ENCODE measurements around the gene NBEAL2.
"Not testable (repeated sequence)": the region's sequence is repeated elsewhere in the genome, so short reads cannot be mapped to it uniquely, and the experiment has no call there.

NBEAL2 gene

DNA sequence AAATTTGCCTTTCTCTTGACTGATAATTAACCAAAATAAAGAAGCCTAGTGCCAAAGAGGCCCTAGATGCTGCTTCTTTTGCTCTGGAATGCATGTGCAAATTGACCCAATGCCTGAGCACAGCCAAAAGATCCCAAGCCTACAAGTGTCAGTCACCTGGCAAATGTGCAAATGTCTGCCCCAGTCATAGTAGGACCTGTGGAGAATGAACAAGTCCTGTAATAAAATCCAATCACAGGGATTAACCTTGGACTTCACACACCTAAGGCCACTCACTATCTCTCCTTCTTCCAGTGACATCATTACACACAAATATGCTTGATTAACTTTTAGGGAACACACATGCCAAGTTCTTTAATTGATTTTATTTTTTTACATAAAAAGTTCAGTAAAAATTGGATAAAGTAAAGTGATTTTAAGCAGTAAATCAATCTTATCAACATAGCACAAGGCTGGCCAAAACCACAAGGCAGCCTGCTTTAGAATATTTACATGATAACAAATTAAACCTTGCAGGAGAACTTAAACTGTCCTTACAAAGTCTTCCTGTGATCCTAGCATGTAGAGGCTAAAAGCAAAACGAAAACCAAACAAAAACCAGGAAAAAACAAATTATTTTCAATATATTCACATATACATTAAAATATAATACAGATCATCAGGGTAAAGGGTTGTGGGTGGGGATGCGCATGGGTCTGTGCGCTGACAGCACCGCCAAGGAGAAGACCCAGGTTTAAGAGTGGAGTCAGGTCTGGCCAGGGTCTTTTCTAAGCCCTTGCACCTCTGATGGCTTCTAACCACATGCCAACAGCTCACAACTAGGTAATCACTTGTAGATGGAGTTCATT, 36.8 kb downstream of the NBEAL2 start:
- DNase-seq, result no peak

DNA sequence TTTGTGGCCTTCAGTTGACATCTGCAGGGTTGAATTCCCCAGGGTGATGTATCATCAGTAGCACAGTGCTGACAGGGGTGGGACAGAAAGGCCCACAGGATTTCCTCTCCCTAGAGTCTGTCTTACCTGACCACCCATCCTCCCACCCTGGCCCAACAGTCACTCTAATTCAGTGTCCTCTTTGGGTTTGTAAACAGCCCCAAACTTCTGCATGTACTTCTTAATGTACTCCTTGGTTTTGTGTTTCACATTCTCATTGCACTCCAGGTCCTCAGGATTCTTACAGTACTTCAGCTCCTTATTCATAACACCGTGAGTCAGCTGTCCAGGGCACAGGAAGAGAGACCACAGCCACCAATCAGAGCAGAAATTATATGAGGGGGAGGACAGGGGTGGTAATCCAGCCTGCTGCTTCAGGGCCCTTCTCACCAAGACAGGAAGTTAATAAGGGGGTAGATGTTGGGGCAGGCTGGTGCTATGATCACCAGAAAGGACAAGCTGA, 37.5 kb downstream of the NBEAL2 start:
- DNase-seq, result no peak

DNA sequence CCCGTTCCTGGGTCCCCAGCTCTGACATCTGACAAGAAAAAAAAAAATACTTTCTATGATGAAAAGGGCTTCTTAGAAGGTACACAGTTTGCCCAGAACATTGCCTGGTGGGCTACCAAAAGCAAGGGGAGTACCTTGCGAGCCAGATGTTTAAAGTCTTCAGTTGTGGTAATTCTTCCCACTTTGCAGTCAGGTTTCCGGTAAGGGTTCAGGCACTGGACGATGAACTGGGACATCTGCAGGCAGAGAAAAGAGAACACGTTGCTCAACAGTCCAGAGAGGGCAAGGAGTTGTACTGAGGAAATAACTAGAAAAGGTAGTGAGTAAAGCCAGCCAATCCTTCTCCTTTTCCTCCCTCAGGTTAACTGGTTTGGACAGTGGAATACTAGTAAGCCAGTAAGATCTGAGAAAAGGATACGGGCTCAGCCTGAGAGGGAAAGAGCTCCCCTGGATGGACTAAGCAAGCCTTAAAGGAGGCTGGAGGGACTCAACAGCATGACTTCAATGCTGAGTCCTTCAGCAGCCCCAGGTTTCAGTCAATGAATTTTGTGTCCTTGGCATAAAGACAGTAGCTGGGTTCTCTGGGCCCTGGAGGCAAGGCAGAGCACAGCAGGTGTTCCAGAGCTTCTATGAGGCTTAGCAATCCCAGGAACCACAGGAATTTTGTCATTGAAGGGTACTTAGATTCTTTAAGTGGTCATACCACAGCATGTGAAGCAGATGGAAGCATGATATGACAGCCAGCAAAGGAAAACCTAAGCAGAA, 38.2 kb downstream of the NBEAL2 start:
- DNase-seq, result no peak

DNA sequence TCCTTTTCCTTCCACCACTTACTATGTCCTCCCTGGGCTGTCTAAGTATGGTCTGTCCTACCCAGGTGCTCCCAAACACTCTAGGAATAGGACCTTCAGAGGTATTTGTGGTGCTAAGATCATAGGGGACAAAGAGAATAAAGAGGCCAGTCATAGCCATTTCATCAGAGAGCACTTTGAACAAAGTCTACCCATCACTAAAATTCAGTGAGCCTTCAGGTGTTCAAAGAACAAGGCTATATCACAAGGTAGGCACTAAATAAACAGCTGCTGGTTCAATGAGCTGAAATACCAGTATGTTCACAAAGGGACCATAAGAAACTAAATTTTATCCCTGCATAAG, 38.8 kb downstream of the NBEAL2 start:
- DNase-seq, result no peak

DNA sequence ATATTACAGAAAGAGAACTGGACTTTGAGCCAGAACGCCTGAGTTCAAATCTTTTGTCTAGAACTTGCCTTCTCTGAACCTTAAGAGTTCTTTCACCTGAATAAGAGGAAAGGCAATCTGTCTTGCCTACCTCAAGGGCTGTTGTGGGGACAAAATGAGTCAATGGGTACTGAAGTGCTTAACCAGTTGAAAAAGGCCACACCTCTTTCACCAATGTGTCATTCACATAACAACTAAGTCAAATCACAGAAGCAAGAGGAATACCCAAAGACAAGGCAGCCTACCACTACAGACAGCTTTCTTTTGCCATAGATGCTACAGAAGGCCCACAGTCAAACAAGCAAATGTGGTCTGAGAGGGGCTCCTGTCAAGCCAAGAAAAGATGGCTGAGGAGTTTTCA, 39.7 kb downstream of the NBEAL2 start:
- no peak for DNase-seq

DNA sequence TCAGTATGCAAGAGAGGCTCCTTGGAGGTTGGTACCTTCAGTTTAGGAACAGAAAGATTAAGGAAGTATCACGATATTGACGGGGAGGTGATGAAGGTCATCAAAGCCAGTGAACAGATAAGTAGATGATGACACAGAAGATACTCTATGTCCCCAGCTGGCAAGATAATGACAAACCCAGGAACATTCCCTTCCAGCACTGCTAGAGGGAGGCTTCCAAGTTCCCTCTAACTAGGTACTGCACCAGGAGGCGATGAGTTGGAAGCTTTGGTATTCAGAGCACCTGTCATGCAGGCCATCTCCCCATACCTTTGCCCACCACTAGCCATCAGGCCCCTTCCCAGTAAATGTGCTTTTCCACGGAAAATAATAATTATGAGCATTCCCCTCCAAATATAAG, 40.8 kb downstream of the NBEAL2 start:
- DNase-seq, result no peak

DNA sequence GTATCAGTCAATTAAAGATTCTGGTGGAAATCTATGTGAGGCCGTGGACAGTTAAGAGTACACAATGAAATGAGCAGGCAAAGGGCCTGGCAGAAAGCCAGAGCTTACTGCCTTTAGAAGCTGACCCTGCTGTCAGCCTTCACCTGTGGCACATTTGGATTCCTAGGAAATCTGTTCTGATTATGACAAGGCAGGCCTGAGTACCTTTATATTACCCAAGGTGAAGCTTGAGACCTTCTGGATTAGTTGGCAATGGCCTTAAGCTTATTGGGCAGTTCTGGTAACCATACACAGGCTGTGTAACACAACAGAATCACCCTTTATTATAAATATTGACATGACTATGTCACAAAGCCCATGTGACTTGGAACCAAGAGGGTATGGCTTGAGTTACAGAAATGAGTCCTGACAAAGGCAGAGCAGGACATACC, 43.2 kb downstream of the NBEAL2 start:
- no peak for DNase-seq

DNA sequence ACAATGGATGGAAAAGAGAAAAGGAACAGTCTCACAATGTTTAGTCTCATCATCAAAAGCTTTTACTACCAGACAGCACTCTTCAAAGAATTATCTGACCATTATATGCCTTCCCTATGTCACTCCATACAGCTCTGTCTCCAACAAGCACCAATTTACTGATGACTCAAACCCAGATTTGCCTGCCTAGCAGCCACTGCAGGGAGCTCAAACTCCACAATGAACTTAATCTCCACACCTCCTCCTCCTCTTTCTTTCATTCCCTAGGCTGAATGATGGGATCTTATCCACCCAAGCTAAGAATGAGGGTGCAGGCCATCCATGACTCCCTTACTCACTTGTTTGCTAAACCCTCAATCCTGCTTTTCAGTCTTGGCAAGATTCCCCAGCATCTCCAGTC, 45.5 kb downstream of the NBEAL2 start:
- DNase-seq, result no peak

DNA sequence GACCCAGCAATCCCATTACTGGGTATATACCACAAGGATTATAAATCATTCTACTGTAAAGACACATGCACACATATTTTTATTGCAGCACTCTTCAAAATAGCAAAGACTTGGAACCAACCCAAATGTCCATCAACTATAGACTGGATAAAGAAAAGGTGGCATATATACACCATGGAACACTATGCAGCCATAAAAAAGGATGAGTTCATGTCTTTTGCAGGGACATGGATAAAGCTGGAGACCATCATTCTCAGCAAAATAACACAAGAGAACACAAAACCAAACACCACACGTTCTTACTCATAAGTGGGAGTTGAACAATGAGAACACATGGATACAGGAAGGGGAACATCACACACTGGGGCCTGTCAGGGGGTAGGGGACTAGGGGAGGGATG, 47.0 kb downstream of the NBEAL2 start:
- DNase-seq, result not testable (repeated sequence)

DNA sequence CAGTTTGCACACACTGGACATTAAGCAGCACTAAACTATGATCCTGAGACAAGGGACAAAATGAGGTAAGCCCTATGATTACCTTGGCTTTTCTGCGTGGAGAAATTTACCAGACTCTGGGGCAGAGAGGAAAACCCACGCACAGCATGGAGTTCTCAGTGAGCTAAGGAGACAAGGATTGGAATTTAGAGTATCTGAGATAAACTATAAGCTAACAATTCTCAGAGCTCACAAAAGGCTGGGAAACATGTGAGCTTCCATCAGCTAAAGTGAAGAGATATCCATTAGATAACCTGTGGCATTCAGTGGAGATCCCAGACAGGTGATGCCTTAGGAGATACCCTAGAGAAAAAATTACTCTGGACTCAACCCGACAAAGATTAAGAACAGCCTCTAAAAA, 48.7 kb downstream of the NBEAL2 start:
- no peak for DNase-seq

DNA sequence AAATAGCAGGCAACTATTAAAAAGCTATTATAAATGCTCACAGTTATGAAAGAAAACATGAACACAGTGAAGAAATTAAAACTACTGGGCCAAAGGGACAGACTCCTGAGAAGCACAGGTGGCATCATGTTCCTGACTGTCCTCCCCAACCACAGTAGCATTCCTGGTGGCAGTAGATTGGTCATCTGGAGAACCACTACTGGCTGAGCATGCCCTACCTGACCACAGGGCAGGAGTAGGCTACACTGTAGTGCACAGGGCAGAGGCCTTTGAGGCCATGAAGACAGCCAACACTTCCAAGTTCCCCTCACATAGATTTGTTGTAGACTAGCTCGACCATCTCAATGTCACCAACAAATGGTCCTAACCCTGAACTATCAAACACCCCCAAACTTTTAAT, 49.2 kb downstream of the NBEAL2 start:
- DNase-seq, result no peak

DNA sequence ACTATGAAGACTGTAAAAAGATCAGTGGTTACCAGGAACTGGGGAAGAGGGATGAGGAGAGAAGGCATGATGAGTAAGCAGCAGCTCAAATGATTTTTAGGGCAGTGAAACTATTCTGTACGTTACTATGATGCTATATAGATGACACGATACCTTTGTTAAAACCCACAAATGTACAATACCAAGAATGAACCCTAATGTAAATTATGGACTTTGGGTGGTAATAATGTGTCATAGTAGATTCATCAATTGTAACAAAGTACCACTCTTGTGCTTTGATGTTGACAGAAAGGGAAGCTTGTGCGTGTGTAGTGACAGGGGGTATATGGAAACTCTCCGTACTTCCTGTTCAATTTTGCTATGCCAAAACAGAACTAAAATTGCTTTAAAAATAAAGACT, 51.6 kb downstream of the NBEAL2 start:
- DNase-seq, result not testable (repeated sequence)

DNA sequence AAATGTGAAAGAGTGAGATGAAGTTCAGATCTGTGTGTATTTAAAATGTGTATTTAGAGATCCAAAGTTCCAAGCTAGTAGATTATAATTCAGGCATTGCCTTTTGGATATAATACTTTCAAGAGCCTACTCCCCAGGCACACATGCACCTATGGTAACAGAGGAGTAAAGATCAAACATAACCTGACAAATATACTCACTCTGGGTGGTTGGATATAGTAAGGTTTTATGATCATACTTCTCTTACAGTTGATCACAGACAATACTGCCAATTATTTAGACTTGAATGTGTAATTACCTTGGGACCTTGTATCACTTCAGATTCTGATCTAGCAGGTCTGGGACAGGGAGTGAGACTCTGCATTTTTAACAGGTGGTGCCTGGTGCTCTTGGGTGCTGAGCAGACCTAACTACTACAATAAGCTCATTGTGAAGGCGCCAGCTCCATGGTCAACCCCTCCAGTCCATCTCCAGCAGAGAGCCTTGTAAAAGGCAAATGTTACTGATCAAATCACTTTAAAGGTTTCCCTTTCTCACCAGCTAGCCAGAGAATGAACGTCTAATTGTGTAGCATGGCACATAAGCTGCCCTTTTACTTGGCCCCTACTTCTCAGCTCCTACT, 55.5 kb downstream of the NBEAL2 start:
- no peak for DNase-seq

DNA sequence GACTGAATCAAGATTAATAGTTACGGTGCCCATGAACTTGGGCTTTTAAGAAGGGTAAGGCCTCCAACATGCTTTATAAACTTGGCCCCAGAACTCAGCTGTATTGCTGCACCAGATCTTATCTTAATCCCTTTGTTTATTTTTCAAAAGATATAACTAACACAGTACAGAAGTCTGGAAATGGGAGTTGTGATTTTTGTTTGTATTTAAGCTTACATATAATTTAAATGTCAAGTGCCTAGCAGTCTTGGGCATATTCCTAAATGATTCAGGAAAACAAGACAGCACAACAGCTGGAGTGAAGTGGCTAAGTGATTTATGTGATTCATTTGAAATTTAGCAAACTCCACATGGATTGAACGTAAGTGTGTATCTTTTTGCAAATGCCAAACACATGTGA, 56.2 kb downstream of the NBEAL2 start:
- no peak for DNase-seq

DNA sequence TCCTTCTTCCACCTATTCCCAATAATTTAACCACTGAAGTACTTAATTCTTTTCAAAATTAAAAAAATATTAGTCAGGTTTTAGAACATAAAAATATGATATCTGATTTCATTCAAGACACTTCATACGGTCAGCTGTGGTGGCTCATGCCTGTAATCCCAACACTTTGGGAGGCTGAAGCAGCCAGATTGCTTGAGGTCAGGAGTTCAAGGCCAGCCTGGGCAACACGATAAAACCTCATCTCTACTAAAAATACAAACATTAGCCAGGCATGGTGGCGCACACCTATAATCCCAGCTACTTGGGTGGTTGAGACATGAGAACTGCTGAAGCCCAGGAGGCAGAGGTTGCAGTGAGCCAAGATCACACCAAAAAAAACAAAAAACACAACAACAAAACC, 56.7 kb downstream of the NBEAL2 start:
- DNase-seq, result no peak

DNA sequence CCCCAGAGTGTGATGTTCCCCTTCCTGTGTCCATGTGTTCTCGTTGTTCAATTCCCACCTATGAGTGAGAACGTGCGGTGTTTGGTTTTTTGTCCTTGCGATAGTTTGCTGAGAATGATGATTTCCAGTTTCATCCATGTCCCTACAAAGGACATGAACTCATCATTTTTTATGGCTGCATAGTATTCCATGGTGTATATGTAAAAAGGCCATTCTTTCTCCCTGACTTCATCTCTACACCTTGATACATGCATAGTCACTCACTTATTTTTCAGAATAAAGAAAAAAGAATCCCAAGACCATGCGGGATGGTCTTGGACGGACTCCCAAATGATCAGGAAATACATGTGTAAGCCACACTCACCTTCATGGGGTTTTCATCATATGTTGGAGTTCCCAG, 57.8 kb downstream of the NBEAL2 start:
- not testable (repeated sequence) for DNase-seq

DNA sequence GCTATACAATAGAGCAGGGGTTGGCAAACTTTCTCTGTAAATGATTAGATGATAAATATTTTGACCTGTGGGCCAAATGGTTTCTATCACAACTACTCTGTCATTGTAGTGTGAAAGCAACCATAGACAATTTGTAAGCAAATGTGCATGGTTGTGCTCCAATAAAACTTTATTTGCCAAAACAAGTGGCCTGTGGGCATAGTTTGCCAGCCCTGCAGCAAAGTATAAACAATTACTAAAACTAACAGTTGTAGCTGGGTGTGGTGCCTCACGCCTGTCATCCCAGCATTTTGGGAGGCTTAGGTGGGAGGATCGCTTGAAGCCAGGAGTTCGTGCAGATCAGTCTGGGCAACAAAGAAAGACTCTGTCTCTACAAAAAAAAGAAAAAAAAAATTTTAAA, 61.6 kb downstream of the NBEAL2 start:
- no peak for DNase-seq

DNA sequence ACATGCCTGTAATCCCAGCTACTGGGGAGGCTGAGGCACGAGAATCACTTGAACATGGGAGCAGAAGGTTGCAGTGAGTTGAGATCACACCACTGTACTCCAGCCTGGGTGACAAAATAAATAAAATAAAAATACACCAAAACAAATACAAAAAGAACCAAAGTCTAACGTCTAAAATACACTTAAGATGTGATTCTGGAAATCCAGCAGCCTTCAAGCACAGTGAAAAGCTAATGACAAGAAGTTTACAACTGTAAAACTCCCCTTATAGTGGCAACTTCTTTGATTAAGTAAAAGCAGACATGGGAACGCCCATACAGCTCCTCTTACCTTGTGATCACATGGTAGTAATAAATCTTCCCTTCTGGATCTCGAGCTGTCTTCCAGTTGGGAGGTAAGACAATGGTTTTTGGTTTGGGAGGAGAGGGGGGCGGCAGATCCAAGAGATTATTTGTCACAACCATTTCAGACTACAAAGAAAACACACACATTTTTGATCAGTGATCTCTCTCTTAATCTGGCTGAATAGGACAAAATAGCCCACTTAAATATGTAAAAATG, 62.8 kb downstream of the NBEAL2 start:
- DNase-seq, result no peak

DNA sequence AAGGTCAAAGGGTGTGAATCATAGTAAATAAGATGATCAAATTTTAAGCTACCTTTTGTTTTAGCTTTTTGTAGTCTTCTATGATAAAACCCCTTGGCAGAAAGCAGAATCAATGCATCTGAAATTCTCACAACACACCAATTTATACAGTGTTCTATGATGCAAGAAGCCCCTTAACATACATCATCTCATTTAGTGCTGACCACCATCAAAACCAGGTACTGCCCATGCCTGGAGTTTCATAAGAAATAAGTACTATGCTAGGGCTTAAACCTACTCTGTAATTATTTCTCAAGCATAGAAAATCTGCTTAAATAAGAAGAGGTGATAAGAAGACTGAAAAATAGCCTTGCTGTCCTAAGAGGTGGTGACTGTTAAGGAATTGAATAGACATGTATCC, 67.6 kb downstream of the NBEAL2 start:
- no peak for DNase-seq

DNA sequence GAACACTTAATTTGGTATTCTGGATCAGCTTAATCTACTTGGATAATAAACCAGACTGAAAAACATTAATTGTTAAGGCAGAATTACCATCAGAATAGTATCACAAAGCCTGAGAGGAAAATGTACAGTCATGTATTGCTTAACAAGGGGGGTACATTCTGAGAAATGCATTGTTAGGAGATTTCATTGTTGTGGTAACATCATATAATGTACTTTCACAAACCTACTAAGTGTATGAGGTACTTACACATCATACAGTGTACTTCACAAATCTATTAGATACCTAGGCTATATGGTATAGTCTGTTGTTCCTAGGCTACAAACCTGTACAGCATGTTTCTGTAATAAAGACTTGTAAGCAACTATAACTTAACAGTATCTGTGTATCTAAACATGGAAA, 68.2 kb downstream of the NBEAL2 start:
- no peak for DNase-seq

DNA sequence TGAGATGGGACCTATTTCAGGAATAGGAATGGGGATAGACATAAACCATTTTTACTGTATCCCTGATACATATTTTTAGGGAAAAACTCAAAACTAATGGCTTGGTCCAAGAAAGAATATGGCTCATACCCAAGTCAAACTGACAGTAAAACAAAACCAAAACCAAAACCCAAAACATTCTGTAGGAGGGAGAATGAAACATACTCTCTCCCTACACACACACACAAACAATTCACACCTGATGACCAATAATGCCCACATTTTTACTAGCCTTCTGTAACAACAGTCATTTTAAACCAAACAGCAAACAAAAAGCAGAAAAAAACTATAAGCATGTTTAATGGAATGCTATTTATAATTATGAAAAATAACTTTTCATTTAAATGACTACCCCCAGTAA, 74.9 kb downstream of the NBEAL2 start:
- no peak for DNase-seq

DNA sequence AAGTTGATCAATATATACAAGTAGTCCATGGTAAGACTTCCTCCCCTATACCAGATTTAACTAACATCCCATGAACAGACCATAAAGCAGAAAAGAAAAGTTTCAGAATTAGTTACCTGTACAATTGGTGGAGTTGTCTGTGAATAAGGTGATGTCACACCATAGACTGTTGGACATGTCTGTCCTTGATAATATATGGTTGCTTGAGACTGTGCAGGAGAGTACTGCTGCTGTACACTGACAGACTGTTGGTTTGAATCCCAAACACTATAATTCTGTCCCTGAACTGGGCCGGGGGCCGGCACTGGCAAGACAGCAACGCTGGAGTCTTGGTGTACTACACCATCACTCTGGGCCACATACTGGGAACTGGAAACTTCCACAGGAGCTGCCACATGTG, 77.2 kb downstream of the NBEAL2 start:
- no peak for DNase-seq

DNA sequence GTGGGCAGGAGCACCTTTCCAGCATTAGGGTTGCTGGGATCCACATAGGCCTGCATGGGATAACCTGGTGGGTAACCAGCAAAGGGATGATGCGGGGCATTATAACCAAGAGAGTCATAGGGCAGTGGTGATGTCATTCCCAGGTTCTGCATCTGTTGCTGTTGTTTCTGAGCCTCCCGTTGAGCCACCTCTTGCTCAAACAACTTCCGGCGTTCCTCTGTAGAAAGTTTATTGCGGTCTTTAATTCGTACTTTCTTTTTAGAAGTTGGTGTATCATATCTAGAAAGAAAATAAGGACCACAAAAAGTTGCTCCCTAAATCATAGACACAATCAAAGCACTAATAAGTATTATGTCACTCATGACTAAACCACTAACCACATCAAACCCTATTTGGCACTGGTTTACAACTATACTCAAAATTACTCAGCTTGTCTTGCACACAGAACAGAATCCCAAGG, 77.8 kb downstream of the NBEAL2 start:
- no peak for DNase-seq
